Endothelial cell of umbilical vein (primary cell): ENCODE measurements around the gene ALDH7A1.

Experiments
- CTCF ChIP-seq, 2 donors: IDR thresholded peaks; 1 replicate in 1 of 2; 2 replicates in 1 of 2; pipeline ENCODE4 v1.5.1; 2011; ENCODE audit warnings: low read length in 2 of 2, mild to moderate bottlenecking in 2 of 2, moderate library complexity in 2 of 2, control low read depth in 1 of 2, inconsistent platforms in 1 of 2, low read depth in 1 of 2; ENCODE audit not compliant: insufficient read depth in 1 of 2; ENCODE audit errors: extremely low read depth in 1 of 2
- EZH2 ChIP-seq: IDR thresholded peaks from 2 replicates; pipeline ENCODE4 v1.6.1; 2012; ENCODE audit warnings: borderline replicate concordance, low read depth, mild to moderate bottlenecking, moderate library complexity, low read length, inconsistent platforms; ENCODE audit not compliant: severe bottlenecking
- JUN ChIP-seq: IDR thresholded peaks from 2 replicates; pipeline ENCODE4 v1.6.1; 2011; ENCODE audit warnings: borderline replicate concordance, low read depth; ENCODE audit not compliant: insufficient read length, insufficient read depth
- MAX ChIP-seq: IDR thresholded peaks from 2 replicates; pipeline ENCODE4 v1.6.1; 2011; ENCODE audit not compliant: insufficient read depth, insufficient read length
- POLR2A ChIP-seq: IDR thresholded peaks from 2 replicates; pipeline ENCODE4 v1.6.1; 2012; ENCODE audit warnings: low read depth, mild to moderate bottlenecking, control low read depth, low read length

GRCh38 chr5:126523818-126524510, 71.1 kb downstream of the ALDH7A1 start:
- TF ChIP-seq MAX (no peak), CTCF (IDR thresholded peaks at IDR 0.05; ENCODE audit: extremely low read depth in 1 of 2, insufficient read depth in 1 of 2, low read depth in 1 of 2, low read length in 2 of 2) (no peak), EZH2 (no peak), POLR2A (no peak), JUN (no peak)
